A549 (cell line): ENCODE results near the gene ST6GALNAC5. TPM values are rescaled to one million over a fixed set of nuclear protein-coding genes. Genes with fewer than 3 reads are reported as not detected.

Source experiments
- ATAC-seq, 2 experiments: fragments of 200-7000 bp in 1 of 2; fragments of >200 bp in 1 of 2; cut with Nextera tagmentation in 1 of 2; cut with Tn5 transposase in 1 of 2; 3 replicates each; pipeline versions ENCODE4 v1.8.0 to v1.9.1; 2018 to 2020; ENCODE audit warnings: mild to moderate bottlenecking in 1 of 2, moderate library complexity in 1 of 2
- CTCF ChIA-PET: fragments of 300-600 bp; sonication (Branson Sonifier 250); formaldehyde crosslinking; extraction: SDS; loops from one replicate; lab custom pipeline; 2021; ENCODE audit warnings: antibody characterized with exemption, inconsistent platforms; lab: Yijun Ruan, JAX
- POLR2A ChIA-PET: fragments of 350-600 bp; formaldehyde crosslinking; extraction: SDS; loops from one replicate; lab custom pipeline; 2021; ENCODE audit warnings: antibody characterized with exemption, inconsistent platforms; lab: Yijun Ruan, JAX
- DNase-seq, 2 experiments: peaks; one replicate each; pipeline versions ENCODE4 v3.0.0 to v3.0.0-alpha.2; 2011 to 2016; ENCODE audit warnings: low read depth in 1 of 2, low spot score in 1 of 2
- FAIRE-seq: peaks from 2 replicates; lab custom pipeline; 2011; peaks lifted over from hg19 to GRCh38; lab: Jason Lieb, UNC
- H3K27ac ChIP-seq, 2 experiments: fragments of >200 bp; sonication (Bioruptor Twin); formaldehyde crosslinking; 3 replicates each; pipeline ENCODE4 v1.5.1; 2016 to 2017
- H3K4me1 ChIP-seq: fragments of >200 bp; sonication (Bioruptor Twin); formaldehyde crosslinking; 3 replicates; pipeline ENCODE4 v1.6.1; 2016
- H3K4me2 ChIP-seq: fragments of >200 bp; sonication (Bioruptor Twin); formaldehyde crosslinking; 3 replicates; pipeline ENCODE4 v1.6.1; 2016
- H3K4me3 ChIP-seq: fragments of >200 bp; sonication (Bioruptor Twin); formaldehyde crosslinking; 3 replicates; pipeline ENCODE4 v1.5.1; 2016
- H3K9me3 ChIP-seq: fragments of >200 bp; sonication (Bioruptor Twin); formaldehyde crosslinking; 3 replicates; pipeline ENCODE4 v1.6.1; 2016
- EP300 ChIP-seq, 2 experiments: fragments of >200 bp; sonication (Bioruptor Twin); formaldehyde crosslinking; IDR thresholded peaks; 2 replicates in 1 of 2; 3 replicates in 1 of 2; pipeline ENCODE4 v1.6.1; 2016 to 2017
- ESRRA ChIP-seq: fragments of 150-350 bp; IDR thresholded peaks from 2 replicates; pipeline ENCODE4 v1.6.1; 2014; ENCODE audit warnings: mild to moderate bottlenecking, low read length, borderline replicate concordance
- FOSB ChIP-seq: fragments of 250-450 bp; sonication (Bioruptor Pico); IDR thresholded peaks from 2 replicates; pipeline ENCODE4 v1.5.0; 2020; ENCODE audit warnings: mild to moderate bottlenecking, moderate library complexity
- FOSL2 ChIP-seq, 2 experiments: fragments of 450-650 bp in 1 of 2; fragments of >200 bp in 1 of 2; sonication (Bioruptor Twin) in 1 of 2; formaldehyde crosslinking; IDR thresholded peaks; 2 replicates each; pipeline versions ENCODE4 v1.5.0 to v1.6.1; 2016 to 2020; ENCODE audit warnings: mild to moderate bottlenecking in 1 of 2, moderate library complexity in 1 of 2
- HEYL ChIP-seq: fragments of 250-450 bp; sonication (Bioruptor Pico); IDR thresholded peaks from 2 replicates; pipeline ENCODE4 v1.8.0; 2021; ENCODE audit warnings: mild to moderate bottlenecking, moderate library complexity
- HOXB5 ChIP-seq: fragments of 250-450 bp; sonication (Bioruptor Pico); IDR thresholded peaks from 2 replicates; pipeline ENCODE4 v1.5.0; 2020; ENCODE audit warnings: mild to moderate bottlenecking, moderate library complexity
- JUNB ChIP-seq: fragments of >200 bp; sonication (Bioruptor Twin); formaldehyde crosslinking; IDR thresholded peaks from 2 replicates; pipeline ENCODE4 v1.6.1; 2016
- MYC ChIP-seq: IDR thresholded peaks from 2 replicates; pipeline ENCODE4 v1.6.1; 2012; ENCODE audit warnings: mild to moderate bottlenecking, inconsistent platforms, low read length, improper control_type of control experiment, borderline replicate concordance
- NR3C1 ChIP-seq: fragments of >200 bp; sonication (Bioruptor Twin); formaldehyde crosslinking; IDR thresholded peaks from 3 replicates; pipeline ENCODE4 v1.6.1; 2017
- PBX3 ChIP-seq: IDR thresholded peaks from 2 replicates; pipeline ENCODE4 v1.6.1; 2012
- PHF8 ChIP-seq: fragments of 200-600 bp; sonication (generic); IDR thresholded peaks from 2 replicates; pipeline ENCODE4 v1.6.1; 2016; ENCODE audit warnings: low read depth, mild to moderate bottlenecking, antibody characterized with exemption, moderate library complexity, borderline replicate concordance
- RAD21 ChIP-seq, 2 experiments: fragments of >200 bp in 1 of 2; sonication (Bioruptor Twin) in 1 of 2; formaldehyde crosslinking in 1 of 2; IDR thresholded peaks in 1 of 2; conservative IDR thresholded peaks in 1 of 2; 2 replicates in 1 of 2; 3 replicates in 1 of 2; pipeline ENCODE4 v1.6.1; 2012 to 2018; ENCODE audit warnings: inconsistent platforms in 1 of 2
- RCOR1 ChIP-seq: fragments of 150-350 bp; IDR thresholded peaks from 2 replicates; pipeline ENCODE4 v1.6.1; 2014; ENCODE audit warnings: antibody characterized with exemption, low read length, low read depth
- SMC3 ChIP-seq: fragments of >200 bp; sonication (Bioruptor Twin); formaldehyde crosslinking; IDR thresholded peaks from 3 replicates; pipeline ENCODE4 v1.6.1; 2018; ENCODE audit warnings: inconsistent platforms
- SREBF2 ChIP-seq: fragments of 450-650 bp; IDR thresholded peaks from 2 replicates; pipeline ENCODE4 v1.6.1; 2014; ENCODE audit warnings: mild to moderate bottlenecking, moderate library complexity
- WGBS: methylation state at CpG from one replicate; pipeline ENCODE4 v1.1.6; 2017; ENCODE audit errors: missing lambda C conversion rate; 5-methylcytosine and 5-hydroxymethylcytosine counted together
- polyA plus RNA-seq, 4 experiments: library from polyadenylated mRNA; depleted of rRNA in 3 of 4; stranded (reverse); fragments of >200 nt; fragmentation: RNase III in 1 of 4; extraction: RNeasy Plus Mini Kit Qiagen cat#74134 plus additional on column Dnase treatment in 1 of 4; gene quantifications; 2 replicates in 3 of 4; 3 replicates in 1 of 4; pipeline ENCODE4 v1.2.3, GENCODE V29; 2011 to 2017
- TF ChIP-seq, protein P1 (sequence below): fragments of 450-650 bp; IDR thresholded peaks from 2 replicates; pipeline ENCODE4 v1.6.1; 2014; ENCODE audit warnings: antibody characterized with exemption
- TF ChIP-seq, protein P2 (sequence below): fragments of 250-450 bp; sonication (Bioruptor Pico); IDR thresholded peaks from 2 replicates; pipeline ENCODE4 v1.5.0; 2020; ENCODE audit warnings: low read depth, mild to moderate bottlenecking, moderate library complexity

Gene ST6GALNAC5
- polyA plus RNA-seq, 2 of the 4 experiments (the other 2 are of a cell fraction), result not detected

DNA sequence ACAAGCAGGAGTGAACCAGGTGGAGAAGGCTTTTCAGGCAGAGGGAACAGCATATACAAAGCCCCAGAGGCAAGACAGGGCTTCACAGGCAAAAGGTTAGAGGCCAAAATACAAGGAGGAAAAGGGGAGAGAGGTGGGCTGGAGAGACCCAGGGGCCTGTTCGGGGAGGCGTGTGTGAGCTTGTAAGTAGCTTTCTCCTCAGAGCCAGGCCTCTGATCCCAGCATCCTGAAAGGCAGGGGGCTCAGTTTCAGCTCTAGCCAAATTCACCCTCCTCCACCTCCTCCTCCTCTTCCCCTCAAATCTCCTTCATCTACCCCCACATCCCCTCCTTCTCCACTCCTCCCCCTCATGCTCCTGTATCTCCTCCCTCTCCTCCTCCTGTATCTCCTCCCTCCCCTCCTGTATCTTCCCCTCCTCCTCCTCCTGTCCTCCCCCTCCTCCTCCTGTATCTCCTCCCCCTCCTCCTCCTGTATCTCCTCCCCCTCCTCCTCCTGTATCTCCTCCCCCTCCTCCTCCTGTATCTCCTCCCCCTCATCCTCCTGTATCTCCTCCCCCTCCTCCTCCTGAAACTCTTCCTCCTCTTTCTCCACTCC lies 148.6 kb downstream of the ST6GALNAC5 start:
- no peaks in the 10 kb centered on the region for H3K4me1 ChIP-seq
- no peak overlapping the region for H3K4me2 ChIP-seq
- no peak overlapping the region for H3K27ac ChIP-seq
- no peak for DNase-seq
- no peak for TF ChIP-seq MYC
- TF ChIP-seq, protein P1, sequence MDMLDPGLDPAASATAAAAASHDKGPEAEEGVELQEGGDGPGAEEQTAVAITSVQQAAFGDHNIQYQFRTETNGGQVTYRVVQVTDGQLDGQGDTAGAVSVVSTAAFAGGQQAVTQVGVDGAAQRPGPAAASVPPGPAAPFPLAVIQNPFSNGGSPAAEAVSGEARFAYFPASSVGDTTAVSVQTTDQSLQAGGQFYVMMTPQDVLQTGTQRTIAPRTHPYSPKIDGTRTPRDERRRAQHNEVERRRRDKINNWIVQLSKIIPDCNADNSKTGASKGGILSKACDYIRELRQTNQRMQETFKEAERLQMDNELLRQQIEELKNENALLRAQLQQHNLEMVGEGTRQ, result no peak
- TF ChIP-seq JUNB, result no peak
- no peak for TF ChIP-seq ESRRA
- TF ChIP-seq FOSB (CRISPR knock-in tag), result no peak
- no peak for TF ChIP-seq PHF8
- no peak overlapping the region for H3K4me3 ChIP-seq
- ChIA-PET CTCF (no interaction called here), POLR2A (no interaction called here)
- no peak for FAIRE-seq
- 0 out of 6 replicates have a peak, but pooled peaks of 1 of the 2 experiments have one; percentile 39 for ATAC-seq
- H3K9me3 ChIP-seq, result no peaks in the 10 kb centered on the region
- 90% methylated on average over 2 of the region's 2 CpGs for WGBS

- WGBS, result 86% methylated on average over 2 of the region's 2 CpGs
- ATAC-seq (no peak), DNase-seq (no peak), FAIRE-seq (no peak)
- Histone ChIP-seq H3K9me3 (no peaks in the 10 kb centered on the region), H3K4me3 (no peak overlapping the region), H3K4me1 (no peaks in the 10 kb centered on the region), H3K4me2 (no peak overlapping the region), H3K27ac (no peak overlapping the region)
- ChIA-PET POLR2A (no interaction called here), CTCF (interaction anchor here (0.6 kb wide), 1 partner anchor 27 kb away, joined by 3 read pairs; no protein-coding TSS in a partner anchor)
- no peak for TF ChIP-seq RCOR1
- TF ChIP-seq PHF8, result no peak
- TF ChIP-seq SREBF2, result no peak
- no peak for TF ChIP-seq EP300 (IDR thresholded peaks at IDR 0.05)
- TF ChIP-seq FOSB (CRISPR knock-in tag), result no peak
- TF ChIP-seq HEYL (CRISPR knock-in tag), result no peak
- no peak for TF ChIP-seq HOXB5
- TF ChIP-seq SMC3, result no peak
Measured at GRCh38 chr1:77016386-77016985, 149.2 kb downstream of the ST6GALNAC5 start.

DNA sequence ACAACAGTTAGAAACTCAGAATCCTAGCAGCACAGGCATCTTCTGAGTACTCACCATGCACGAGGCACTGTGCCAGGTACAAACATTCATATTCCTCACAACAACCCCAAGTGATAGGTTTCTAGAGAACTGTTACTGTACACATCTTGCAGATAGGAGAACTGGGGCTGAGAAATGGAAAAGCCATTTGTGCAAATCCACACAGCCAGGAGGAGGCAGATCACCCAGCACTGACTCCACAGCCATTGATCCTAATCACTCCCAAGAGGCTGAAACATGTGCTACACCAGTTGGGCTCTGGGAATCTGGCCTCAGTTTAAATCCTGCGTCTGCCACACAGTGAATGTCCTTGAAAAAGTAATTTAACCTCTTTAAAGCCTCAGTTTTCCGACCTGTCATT lies 151.0 kb downstream of the ST6GALNAC5 start:
- CTCF ChIA-PET, result no interaction called here
- FAIRE-seq, result no peak
- no peaks in the 10 kb centered on the region for H3K4me1 ChIP-seq
- WGBS, result 19% methylated on average over 3 of the region's 3 CpGs
- DNase-seq, result no peak
- no peak overlapping the region for H3K4me2 ChIP-seq
- no peaks in the 10 kb centered on the region for H3K9me3 ChIP-seq
- POLR2A ChIA-PET, result no interaction called here
- no peak overlapping the region for H3K4me3 ChIP-seq
- no peak overlapping the region for H3K27ac ChIP-seq
- no peak for ATAC-seq
- TF ChIP-seq RAD21 (conservative IDR thresholded peaks at IDR 0.05 in 1 of 2, IDR thresholded peaks at IDR 0.05 in 1 of 2), result no peak
- TF ChIP-seq, protein P1, result no peak
- TF ChIP-seq FOSL2 (IDR thresholded peaks at IDR 0.05), result no peak
- no peak for TF ChIP-seq FOSL2 (CRISPR knock-in tag; IDR thresholded peaks at IDR 0.05)
- TF ChIP-seq PBX3, result no peak
- TF ChIP-seq SMC3, result no peak
- no peak for TF ChIP-seq NR3C1
- TF ChIP-seq ESRRA, result no peak
- TF ChIP-seq, protein P2, sequence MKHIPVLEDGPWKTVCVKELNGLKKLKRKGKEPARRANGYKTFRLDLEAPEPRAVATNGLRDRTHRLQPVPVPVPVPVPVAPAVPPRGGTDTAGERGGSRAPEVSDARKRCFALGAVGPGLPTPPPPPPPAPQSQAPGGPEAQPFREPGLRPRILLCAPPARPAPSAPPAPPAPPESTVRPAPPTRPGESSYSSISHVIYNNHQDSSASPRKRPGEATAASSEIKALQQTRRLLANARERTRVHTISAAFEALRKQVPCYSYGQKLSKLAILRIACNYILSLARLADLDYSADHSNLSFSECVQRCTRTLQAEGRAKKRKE, result no peak
